PC-9 (cell line): ENCODE measurements around the gene UNC5C.

Experiments used
- EZH2 ChIP-seq: fragments of 200-600 bp; sonication (generic); IDR thresholded peaks from 2 replicates; pipeline ENCODE4 v1.8.0; 2017; ENCODE audit warnings: antibody characterized with exemption, low read depth
- TF ChIP-seq, protein P1 (sequence below): fragments of 200-600 bp; sonication (generic); conservative IDR thresholded peaks from 2 replicates; pipeline ENCODE4 v1.6.1; 2017; ENCODE audit warnings: mixed run types, antibody characterized with exemption, mild to moderate bottlenecking, moderate library complexity

DNA sequence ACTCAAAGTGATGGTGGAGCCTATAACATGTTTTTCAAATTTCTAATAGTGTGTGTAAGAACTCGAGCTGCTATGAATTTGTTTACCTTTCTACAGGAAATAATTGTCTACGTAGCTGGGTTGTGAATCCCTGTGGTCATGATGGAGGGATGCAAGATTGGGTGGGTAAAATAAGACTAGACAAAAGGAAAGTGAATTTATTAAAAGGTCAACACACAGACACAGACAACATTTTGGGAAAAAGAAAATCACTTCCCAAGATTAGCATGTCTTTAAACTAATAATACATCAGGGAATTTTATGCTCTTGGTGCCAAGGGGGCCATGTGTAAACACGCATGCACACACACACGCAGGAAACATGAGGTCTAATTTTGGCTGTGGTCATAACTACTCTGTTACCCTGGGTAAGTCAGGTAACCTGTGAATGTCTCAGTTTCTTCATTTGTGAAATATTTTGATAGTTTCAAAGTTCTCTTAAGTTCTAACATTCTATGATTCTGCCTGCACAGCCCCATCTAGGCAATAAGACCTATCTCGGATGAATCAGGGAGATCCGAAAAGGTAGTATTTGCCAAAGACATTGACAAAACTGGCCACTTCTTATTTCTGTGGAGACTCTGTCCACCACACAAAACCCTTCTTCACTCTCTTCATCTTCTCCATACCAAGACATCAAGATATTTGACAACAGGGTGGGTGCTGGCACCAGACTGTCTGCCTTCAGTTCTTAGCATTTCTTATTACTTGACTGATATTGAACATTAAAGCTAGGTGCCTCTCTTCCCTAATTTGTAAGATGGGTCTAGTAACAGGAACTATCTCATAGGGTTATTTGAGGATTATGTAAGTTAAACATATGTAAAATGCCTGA, 1.6 kb upstream of the UNC5C start:
- TF ChIP-seq, protein P1, sequence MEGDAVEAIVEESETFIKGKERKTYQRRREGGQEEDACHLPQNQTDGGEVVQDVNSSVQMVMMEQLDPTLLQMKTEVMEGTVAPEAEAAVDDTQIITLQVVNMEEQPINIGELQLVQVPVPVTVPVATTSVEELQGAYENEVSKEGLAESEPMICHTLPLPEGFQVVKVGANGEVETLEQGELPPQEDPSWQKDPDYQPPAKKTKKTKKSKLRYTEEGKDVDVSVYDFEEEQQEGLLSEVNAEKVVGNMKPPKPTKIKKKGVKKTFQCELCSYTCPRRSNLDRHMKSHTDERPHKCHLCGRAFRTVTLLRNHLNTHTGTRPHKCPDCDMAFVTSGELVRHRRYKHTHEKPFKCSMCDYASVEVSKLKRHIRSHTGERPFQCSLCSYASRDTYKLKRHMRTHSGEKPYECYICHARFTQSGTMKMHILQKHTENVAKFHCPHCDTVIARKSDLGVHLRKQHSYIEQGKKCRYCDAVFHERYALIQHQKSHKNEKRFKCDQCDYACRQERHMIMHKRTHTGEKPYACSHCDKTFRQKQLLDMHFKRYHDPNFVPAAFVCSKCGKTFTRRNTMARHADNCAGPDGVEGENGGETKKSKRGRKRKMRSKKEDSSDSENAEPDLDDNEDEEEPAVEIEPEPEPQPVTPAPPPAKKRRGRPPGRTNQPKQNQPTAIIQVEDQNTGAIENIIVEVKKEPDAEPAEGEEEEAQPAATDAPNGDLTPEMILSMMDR = no peak
- TF ChIP-seq EZH2 = no peak
